SH-SY5Y (cell line): ENCODE measurements around the gene FOXP1.

Source experiments
- GATA2 ChIP-seq: IDR thresholded peaks from 2 replicates; pipeline ENCODE4 v1.6.1; 2011; ENCODE audit warnings: mild to moderate bottlenecking, low read depth, low read length
- GATA3 ChIP-seq: IDR thresholded peaks from 2 replicates; pipeline ENCODE4 v1.6.1; 2011; ENCODE audit warnings: low read depth, mild to moderate bottlenecking, low read length, moderate library complexity

FOXP1 gene

GRCh38 chr3:71345429-71346040 lies 238.0 kb downstream of the FOXP1 start:
- TF ChIP-seq GATA3 (no peak), GATA2 (no peak)

DNA sequence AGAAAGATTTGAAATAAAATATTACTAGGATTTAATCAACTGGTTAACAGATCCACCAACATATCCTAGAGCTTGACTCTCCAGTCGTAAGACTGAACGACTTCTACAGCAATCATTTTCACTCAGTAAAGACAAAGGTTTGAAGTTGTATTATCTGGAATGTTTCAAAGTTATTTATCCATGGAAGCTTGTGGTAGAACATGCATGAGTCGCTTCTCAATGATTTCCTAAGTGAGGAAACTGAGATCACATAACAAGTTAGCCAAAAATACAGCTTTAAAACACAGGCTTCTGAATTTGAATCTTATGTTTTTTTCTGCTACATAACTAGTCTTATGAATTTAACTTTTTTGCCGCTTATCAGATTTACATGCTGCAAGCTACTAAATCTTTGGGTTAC lies 241.8 kb downstream of the FOXP1 start:
- TF ChIP-seq GATA2, result no peak
- no peak for TF ChIP-seq GATA3

DNA sequence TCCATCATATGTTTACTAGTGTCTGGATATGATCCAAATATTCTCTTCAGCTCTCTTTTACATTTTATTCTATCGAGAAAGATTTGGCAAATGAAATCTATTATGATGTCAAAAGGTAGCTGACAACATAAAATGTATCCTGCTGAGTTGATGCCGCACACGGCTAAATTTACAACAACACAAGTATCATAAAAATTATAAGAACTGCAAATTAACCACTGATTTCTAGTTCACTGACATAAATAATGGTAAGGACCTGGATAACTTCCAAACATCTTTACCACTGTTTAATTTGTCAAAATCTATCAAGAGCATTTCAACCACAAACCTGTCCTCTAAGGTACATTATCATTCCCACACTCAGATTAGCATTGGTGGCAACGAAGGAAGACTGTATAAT lies 244.5 kb downstream of the FOXP1 start:
- TF ChIP-seq GATA3 (no peak), GATA2 (no peak)

DNA sequence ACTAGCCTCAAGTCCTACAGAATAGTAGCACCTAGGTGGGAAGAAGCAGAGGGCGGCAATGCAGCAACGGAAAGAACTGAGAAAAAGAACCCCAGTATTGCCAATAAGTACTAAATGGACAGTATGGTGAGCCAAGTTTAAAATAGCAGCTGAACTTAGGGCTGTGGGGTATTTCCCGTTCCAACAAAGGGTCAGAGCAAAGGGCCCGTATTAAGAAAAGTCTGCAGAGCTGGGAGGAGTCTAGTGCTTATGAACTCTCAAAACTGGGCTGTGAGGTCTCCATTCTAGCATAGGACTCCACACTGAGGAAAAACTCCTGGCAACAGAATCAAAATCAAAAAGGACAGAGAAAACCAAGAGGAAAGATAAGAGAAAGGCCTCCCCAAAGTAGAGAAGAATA lies 250.7 kb downstream of the FOXP1 start:
- TF ChIP-seq GATA2 (no peak), GATA3 (no peak)

DNA sequence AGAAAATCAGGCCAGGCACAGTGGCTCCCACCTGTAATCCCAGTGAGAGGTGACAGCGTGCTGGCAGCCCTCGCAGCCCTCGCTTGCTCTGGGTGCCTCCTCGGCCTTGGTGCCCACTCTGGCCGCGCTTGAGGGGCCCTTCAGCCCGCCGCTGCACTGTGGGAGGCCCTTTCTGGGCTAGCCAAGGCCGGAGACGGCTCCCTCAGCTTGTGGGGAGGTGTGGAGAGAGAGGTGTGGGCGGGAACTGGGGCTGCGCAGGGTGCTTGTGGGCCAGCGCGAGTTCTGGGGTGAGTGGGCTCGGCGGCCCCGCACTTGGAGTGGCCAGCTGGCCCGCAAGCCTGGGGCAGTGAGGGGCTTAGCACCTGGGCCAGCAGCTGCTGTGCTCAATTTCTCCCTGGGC lies 252.6 kb downstream of the FOXP1 start:
- no peak for TF ChIP-seq GATA3
- no peak for TF ChIP-seq GATA2

- TF ChIP-seq GATA3 (no peak), GATA2 (no peak)
Observed at GRCh38 chr3:71330505-71330904, 253.0 kb downstream of the FOXP1 start.

DNA sequence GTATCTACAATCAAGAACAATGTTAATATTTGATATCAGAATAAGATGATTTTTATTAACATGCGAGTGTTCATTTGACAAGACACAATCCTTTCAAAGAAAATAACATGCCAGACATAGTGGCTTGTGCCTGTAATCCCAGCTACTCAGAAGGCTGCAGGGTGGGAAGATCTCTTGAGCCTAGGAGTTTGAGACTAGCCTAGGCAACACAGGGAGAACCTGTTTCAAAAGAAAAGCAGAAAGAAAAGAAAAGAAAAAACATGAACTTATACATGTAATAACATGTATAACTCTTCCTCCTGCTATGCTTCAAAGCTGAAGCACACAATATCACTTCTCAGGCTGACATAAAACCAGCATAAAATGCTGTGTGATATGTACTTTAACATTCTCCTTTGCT lies 253.7 kb downstream of the FOXP1 start:
- no peak for TF ChIP-seq GATA3
- TF ChIP-seq GATA2, result no peak

DNA sequence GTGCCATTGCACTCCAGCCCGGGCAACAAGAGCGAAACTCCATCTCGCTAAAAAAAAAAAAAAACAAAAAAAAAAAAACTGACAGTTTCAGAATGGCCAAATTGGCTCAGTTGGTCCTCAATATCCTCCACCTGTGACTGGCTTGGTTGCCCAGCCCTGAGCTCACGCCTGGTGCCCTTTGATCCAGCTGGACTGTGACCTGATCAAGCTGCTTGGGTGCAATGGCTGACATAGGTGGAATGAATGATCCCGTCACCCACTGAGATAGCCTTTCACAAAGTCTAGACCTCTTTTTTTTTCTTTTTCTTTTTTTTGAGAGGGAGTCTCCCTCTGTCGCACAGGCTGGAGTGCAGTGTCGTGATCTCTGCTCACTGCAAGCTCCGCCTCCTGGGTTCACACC lies 254.6 kb downstream of the FOXP1 start:
- TF ChIP-seq GATA3 (no peak), GATA2 (no peak)

GRCh38 chr3:71327936-71328335 lies 255.6 kb downstream of the FOXP1 start:
- TF ChIP-seq GATA2, result no peak
- no peak for TF ChIP-seq GATA3

DNA sequence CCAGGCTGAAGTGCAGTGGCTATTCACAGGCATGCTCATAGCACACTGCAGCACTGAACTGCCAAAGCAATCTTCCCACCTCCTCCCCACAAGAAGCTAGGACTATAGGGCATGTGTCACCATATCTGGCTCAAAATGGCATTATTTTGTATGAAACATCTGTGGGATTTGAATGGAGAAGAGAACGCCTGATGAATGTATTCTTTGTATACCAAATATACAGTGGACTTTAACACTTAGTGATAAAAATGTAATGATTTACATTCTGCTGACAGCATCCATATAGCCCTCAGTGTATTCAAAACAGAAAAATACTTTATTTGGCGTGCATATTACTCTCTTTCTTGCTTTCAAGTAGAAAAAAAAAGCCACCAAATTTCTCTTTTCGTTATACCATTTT lies 257.8 kb downstream of the FOXP1 start:
- TF ChIP-seq GATA2, result no peak
- TF ChIP-seq GATA3, result no peak

GRCh38 chr3:71323558-71323957 lies 260.0 kb downstream of the FOXP1 start:
- TF ChIP-seq GATA2, result no peak
- TF ChIP-seq GATA3, result no peak

- TF ChIP-seq GATA3, result no peak
- TF ChIP-seq GATA2, result no peak
Observed at GRCh38 chr3:71322154-71322553, 261.4 kb downstream of the FOXP1 start.

GRCh38 chr3:71319771-71320170 lies 263.8 kb downstream of the FOXP1 start:
- TF ChIP-seq GATA3, result no peak
- no peak for TF ChIP-seq GATA2

DNA sequence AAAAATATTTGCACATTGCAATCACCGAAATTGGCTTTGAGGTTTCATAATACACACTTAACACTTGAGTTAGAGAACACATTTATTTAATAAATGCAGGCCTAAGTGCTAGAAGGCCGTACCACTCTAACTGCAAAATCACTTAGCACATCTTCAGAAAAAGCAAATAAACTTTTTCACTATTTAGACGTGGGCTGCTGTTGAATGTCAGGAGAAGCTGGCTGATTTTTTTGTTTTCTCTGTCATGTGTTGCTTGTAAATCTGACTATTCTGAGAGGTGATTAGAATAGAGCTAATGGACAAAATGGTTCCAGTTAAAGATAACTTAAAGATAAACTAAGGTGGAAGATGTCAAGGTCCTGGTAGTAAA lies 265.1 kb downstream of the FOXP1 start:
- no peak for TF ChIP-seq GATA2
- no peak for TF ChIP-seq GATA3

GRCh38 chr3:71317749-71318457 lies 265.6 kb downstream of the FOXP1 start:
- no peak for TF ChIP-seq GATA2
- TF ChIP-seq GATA3, result no peak
